Neural crest cell (in vitro differentiated cells): ENCODE data around the gene TMEM44. TPM values are rescaled to one million over a fixed set of nuclear protein-coding genes. Genes with fewer than 3 reads are reported as not detected.
A peak's percentile ranks its signal among the peaks of the same experiment; 100 is the strongest.

ENCODE experiments used
- DNase-seq: peaks from one replicate; pipeline ENCODE4 v3.0.0; 2021; ENCODE audit warnings: low read depth, mixed read lengths, low spot score
- H3K27ac Mint-ChIP-seq: one replicate; pipeline ENCODE4 v1.8.0; 2021; ENCODE audit warnings: mild to moderate bottlenecking, mixed read lengths; ENCODE audit not compliant: unreplicated experiment
- H3K27me3 Mint-ChIP-seq: 2 replicates; pipeline ENCODE4 v1.8.0; 2021; ENCODE audit warnings: low read depth, mild to moderate bottlenecking, mixed read lengths
- H3K36me3 Mint-ChIP-seq: 2 replicates; pipeline ENCODE4 v1.8.0; 2021; ENCODE audit warnings: low read depth, mild to moderate bottlenecking, mixed read lengths
- H3K4me1 Mint-ChIP-seq: 2 replicates; pipeline ENCODE4 v1.8.0; 2021; ENCODE audit warnings: mixed read lengths
- H3K4me3 Mint-ChIP-seq: one replicate; pipeline ENCODE4 v1.8.0; 2021; ENCODE audit warnings: mild to moderate bottlenecking, mixed read lengths
- H3K9me3 Mint-ChIP-seq: 2 replicates; pipeline ENCODE4 v1.8.0; 2021; ENCODE audit warnings: mixed read lengths
- CTCF ChIP-seq: fragments of 200-600 bp; sonication (generic); conservative IDR thresholded peaks from 2 replicates; pipeline ENCODE4 v1.5.0; 2021; ENCODE audit warnings: antibody characterized with exemption, mild to moderate bottlenecking
- total RNA-seq: library from RNA; stranded (reverse); gene quantifications from 2 replicates; pipeline ENCODE4 v1.2.1, GENCODE V29; 2021

Gene TMEM44
- total RNA-seq, 1 donor from 2014 or later, result 43.8 TPM

DNA sequence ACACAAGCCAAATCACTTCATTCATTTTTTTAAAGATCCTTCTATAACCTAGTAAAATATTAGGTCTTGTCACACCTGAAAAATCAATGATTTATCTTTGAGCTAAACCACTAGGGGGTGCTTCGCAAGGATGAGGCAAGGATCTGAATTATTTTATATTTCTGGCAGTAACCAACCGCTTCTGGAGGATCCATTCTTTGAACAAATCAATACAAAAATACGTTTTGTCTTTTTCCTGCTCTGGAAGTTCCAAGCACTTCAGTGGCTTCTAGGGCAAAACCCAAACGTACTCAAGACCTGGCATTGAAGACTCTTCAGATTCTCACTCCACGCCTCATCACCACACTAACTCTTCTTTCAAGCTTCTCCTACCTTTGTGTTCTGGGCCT is 38.3 kb upstream of the TMEM44 start:
- H3K27ac Mint-ChIP-seq, result peak overlapping the region; percentile 99
- H3K9me3 Mint-ChIP-seq, result no peaks in the 10 kb centered on the region
- no peaks in the 10 kb centered on the region for H3K36me3 Mint-ChIP-seq
- peaks cover 13% of the 10 kb centered on the region for H3K4me1 Mint-ChIP-seq
- H3K4me3 Mint-ChIP-seq, result peak overlapping the region; percentile 94
- TF ChIP-seq CTCF, result peak; percentile 85
- H3K27me3 Mint-ChIP-seq, result peaks cover 32% of the 10 kb centered on the region
- DNase-seq, result no peak

DNA sequence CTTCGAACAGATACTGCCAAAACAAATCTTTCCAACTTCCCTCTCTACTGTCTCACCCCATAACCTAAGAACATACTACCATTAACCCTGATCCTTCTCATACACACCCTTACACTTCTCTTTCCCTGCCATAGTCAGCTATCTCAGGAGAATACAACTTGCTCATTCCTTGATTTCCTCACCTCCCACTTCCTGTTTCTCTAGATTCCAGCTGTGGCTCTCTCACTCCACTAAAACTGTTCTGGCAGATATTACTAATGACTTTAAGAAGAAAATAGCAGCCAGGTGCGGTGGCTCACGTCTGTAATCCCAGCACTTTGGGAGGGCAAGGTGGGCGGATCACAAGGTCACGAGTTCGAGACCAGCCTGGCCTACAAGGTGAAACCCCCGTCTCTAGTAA is 34.1 kb upstream of the TMEM44 start:
- Mint-ChIP-seq H3K4me3 (no peak overlapping the region), H3K27ac (no peak overlapping the region), H3K36me3 (no peaks in the 10 kb centered on the region), H3K4me1 (peaks cover 9% of the 10 kb centered on the region), H3K27me3 (peaks cover under 1% of the 10 kb centered on the region), H3K9me3 (no peaks in the 10 kb centered on the region)
- DNase-seq, result no peak
- TF ChIP-seq CTCF, result no peak

GRCh38 chr3:194664857-194665256 is 31.6 kb upstream of the TMEM44 start:
- H3K36me3 Mint-ChIP-seq, result no peaks in the 10 kb centered on the region
- H3K27me3 Mint-ChIP-seq, result no peaks in the 10 kb centered on the region
- no peak overlapping the region for H3K4me3 Mint-ChIP-seq

DNA sequence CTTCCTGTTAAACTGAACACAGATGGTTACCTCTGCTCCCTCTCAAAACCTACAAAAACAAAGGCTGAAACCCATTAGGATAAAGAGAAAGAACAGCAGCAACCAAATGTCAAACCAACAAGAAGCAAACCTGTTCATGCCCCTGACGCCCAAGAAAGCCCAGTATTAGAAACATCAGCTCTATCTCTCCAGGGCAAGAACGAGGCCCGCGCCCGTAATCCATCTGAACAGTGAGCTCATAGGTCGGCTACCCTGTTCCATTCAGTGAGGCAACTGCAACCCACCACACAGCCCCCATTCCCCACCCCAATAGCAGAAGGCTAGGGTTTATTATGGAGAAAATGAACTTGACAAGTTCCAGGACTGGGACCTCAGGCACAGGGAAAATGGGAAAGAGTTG is 28.7 kb upstream of the TMEM44 start:
- TF ChIP-seq CTCF, result no peak
- no peak overlapping the region for H3K4me3 Mint-ChIP-seq
- no peak overlapping the region for H3K27ac Mint-ChIP-seq
- no peaks in the 10 kb centered on the region for H3K4me1 Mint-ChIP-seq
- H3K9me3 Mint-ChIP-seq, result no peaks in the 10 kb centered on the region
- no peak for DNase-seq
- H3K27me3 Mint-ChIP-seq, result no peaks in the 10 kb centered on the region
- H3K36me3 Mint-ChIP-seq, result no peaks in the 10 kb centered on the region

More at GRCh38 chr3:194664857-194665256, 31.6 kb upstream of the TMEM44 start:
- H3K4me1 Mint-ChIP-seq, result no peaks in the 10 kb centered on the region
- H3K27ac Mint-ChIP-seq, result no peak overlapping the region
- DNase-seq, result no peak
- no peaks in the 10 kb centered on the region for H3K9me3 Mint-ChIP-seq
- TF ChIP-seq CTCF, result no peak

- no peaks in the 10 kb centered on the region for H3K9me3 Mint-ChIP-seq
- no peak for TF ChIP-seq CTCF
- no peaks in the 10 kb centered on the region for H3K36me3 Mint-ChIP-seq
- H3K27ac Mint-ChIP-seq, result no peak overlapping the region
- no peaks in the 10 kb centered on the region for H3K27me3 Mint-ChIP-seq
- H3K4me1 Mint-ChIP-seq, result no peaks in the 10 kb centered on the region
- no peak for DNase-seq
- no peak overlapping the region for H3K4me3 Mint-ChIP-seq
Observed at GRCh38 chr3:194661374-194661773, 28.2 kb upstream of the TMEM44 start.

- peaks cover 4% of the 10 kb centered on the region for H3K36me3 Mint-ChIP-seq
- no peaks in the 10 kb centered on the region for H3K9me3 Mint-ChIP-seq
- H3K4me1 Mint-ChIP-seq, result no peaks in the 10 kb centered on the region
- H3K4me3 Mint-ChIP-seq, result no peak overlapping the region
- H3K27ac Mint-ChIP-seq, result peak overlapping the region; percentile 35
- TF ChIP-seq CTCF, result no peak
- no peak for DNase-seq
- H3K27me3 Mint-ChIP-seq, result no peaks in the 10 kb centered on the region
Observed at GRCh38 chr3:194659778-194660177, 26.6 kb upstream of the TMEM44 start.
